PC-3 (cell line): Measurements from ENCODE around the gene SLC25A48. TPM values are rescaled to one million over a fixed set of nuclear protein-coding genes. Genes with fewer than 3 reads are reported as not detected.

Experiments used
- ATAC-seq: fragments of 200-7000 bp; cut with Tn5 transposase; 2 replicates; pipeline ENCODE4 v1.9.1; 2020; ENCODE audit warnings: mild to moderate bottlenecking, moderate library complexity
- BruUV-seq: library from RNA; stranded (reverse); fragments of 400-500 nt; replicated peaks from 2 replicates; lab custom pipeline; 2021; lab: Mats Ljungman, UMichigan
- CTCF ChIA-PET: fragments of 300-600 bp; sonication (Branson Sonifier 250); formaldehyde crosslinking; loops from one replicate; lab custom pipeline; 2022; ENCODE audit warnings: antibody characterized with exemption; lab: Charles Lee
- POLR2A ChIA-PET: fragments of 300-600 bp; sonication (Branson Sonifier 250); formaldehyde crosslinking; loops from one replicate; lab custom pipeline; 2022; ENCODE audit warnings: antibody characterized with exemption; ENCODE audit not compliant: unreplicated experiment; lab: Charles Lee
- DNase-seq: peaks from one replicate; pipeline ENCODE4 v3.0.0-alpha.2; 2015
- H2AFZ ChIP-seq: fragments of 300-600 bp; sonication (generic); 2 replicates; pipeline ENCODE4 v1.6.0; 2016; ENCODE audit warnings: antibody characterized with exemption, low read length
- H3F3A ChIP-seq: fragments of 300-600 bp; sonication (generic); one replicate; pipeline ENCODE4 v1.6.0; 2017; ENCODE audit warnings: antibody characterized with exemption, low read length, control low read depth, mild to moderate bottlenecking; ENCODE audit not compliant: unreplicated experiment
- H3K27ac ChIP-seq: fragments of 300-600 bp; sonication (generic); 2 replicates; pipeline ENCODE4 v1.5.1; 2016; ENCODE audit warnings: mild to moderate bottlenecking, low read length
- H3K27me3 ChIP-seq: fragments of 300-600 bp; sonication (generic); 2 replicates; pipeline ENCODE4 v1.6.1; 2016; ENCODE audit warnings: low read length, mixed read lengths
- H3K36me3 ChIP-seq: fragments of 300-600 bp; sonication (generic); 2 replicates; pipeline ENCODE4 v1.6.1; 2016; ENCODE audit warnings: low read depth, mixed run types, low read length, mixed read lengths
- H3K4me1 ChIP-seq: fragments of 300-600 bp; sonication (generic); 2 replicates; pipeline ENCODE4 v1.5.1; 2016; ENCODE audit warnings: low read length; ENCODE audit not compliant: insufficient read depth
- H3K4me2 ChIP-seq: fragments of 300-600 bp; sonication (generic); 2 replicates; pipeline ENCODE4 v1.6.0; 2016; ENCODE audit warnings: low read length
- H3K4me3 ChIP-seq: fragments of 300-600 bp; sonication (generic); 2 replicates; pipeline ENCODE4 v1.5.1; 2016; ENCODE audit warnings: mild to moderate bottlenecking, low read length, mixed read lengths
- H3K79me2 ChIP-seq: fragments of 300-600 bp; sonication (generic); 2 replicates; pipeline ENCODE4 v1.6.1; 2017; ENCODE audit warnings: low read length, mixed read lengths
- H3K9ac ChIP-seq: fragments of 300-600 bp; sonication (generic); 2 replicates; pipeline ENCODE4 v1.6.0; 2016; ENCODE audit warnings: mild to moderate bottlenecking, low read length
- H3K9me2 ChIP-seq: fragments of 300-600 bp; sonication (generic); replicated peaks from 2 replicates; pipeline ENCODE4 v1.6.1; 2016; ENCODE audit warnings: mixed run types, low read length, mixed read lengths
- H3K9me3 ChIP-seq: fragments of 300-600 bp; sonication (generic); 2 replicates; pipeline ENCODE4 v1.6.1; 2016; ENCODE audit warnings: low read length, mixed read lengths
- H4K20me1 ChIP-seq: fragments of 300-600 bp; sonication (generic); 2 replicates; pipeline ENCODE4 v1.6.1; 2016; ENCODE audit warnings: low read length, mixed read lengths
- EZH2 ChIP-seq: fragments of 300-600 bp; sonication (generic); IDR thresholded peaks from one replicate; pipeline ENCODE4 v1.6.1; 2017; ENCODE audit warnings: antibody characterized with exemption, mild to moderate bottlenecking, low read length; ENCODE audit not compliant: unreplicated experiment
- EZH2phosphoT487 ChIP-seq: fragments of 300-600 bp; sonication (generic); IDR thresholded peaks from 2 replicates; pipeline ENCODE4 v1.6.1; 2018; ENCODE audit warnings: mild to moderate bottlenecking, antibody characterized with exemption, low read length, borderline replicate concordance
- intact Hi-C: fragments of 100-400 bp; cut with micrococcal nuclease; formaldehyde crosslinking; loops from 2 replicates; pipeline ENCODE4 v1.9.0; 2023
- total RNA-seq: library from RNA; depleted of rRNA; stranded (reverse); fragments of >200 nt; gene quantifications from 2 replicates; pipeline ENCODE4 v1.2.3, GENCODE V29; 2014
- TF ChIP-seq, protein P1 (sequence below): fragments of 300-600 bp; sonication (generic); conservative IDR thresholded peaks from 2 replicates; pipeline ENCODE4 v1.5.1; 2017; ENCODE audit warnings: antibody characterized with exemption, low read depth, mild to moderate bottlenecking, low read length

SLC25A48 gene
- total RNA-seq, 1 experiment from 2014 or later, result not detected

GRCh38 chr5:135875567-135875966 is 41.1 kb downstream of the SLC25A48 start:
- H3K4me1 ChIP-seq, result 0 out of 2 replicates have a peak, but pooled peaks cover 1% of the 10 kb centered on the region
- no peaks in the 10 kb centered on the region for H4K20me1 ChIP-seq
- no peak overlapping the region for H3K9ac ChIP-seq
- no peak overlapping the region for H3K4me3 ChIP-seq
- ATAC-seq (no peak), DNase-seq (no peak)
- H3K27ac ChIP-seq, result no peak overlapping the region
- intact Hi-C loops, result no loop called here
- no TSS peak for BruUV-seq
- POLR2A ChIA-PET, result no interaction called here
- TF ChIP-seq EZH2 (no peak), EZH2phosphoT487 (no peak)
- TF ChIP-seq, protein P1, sequence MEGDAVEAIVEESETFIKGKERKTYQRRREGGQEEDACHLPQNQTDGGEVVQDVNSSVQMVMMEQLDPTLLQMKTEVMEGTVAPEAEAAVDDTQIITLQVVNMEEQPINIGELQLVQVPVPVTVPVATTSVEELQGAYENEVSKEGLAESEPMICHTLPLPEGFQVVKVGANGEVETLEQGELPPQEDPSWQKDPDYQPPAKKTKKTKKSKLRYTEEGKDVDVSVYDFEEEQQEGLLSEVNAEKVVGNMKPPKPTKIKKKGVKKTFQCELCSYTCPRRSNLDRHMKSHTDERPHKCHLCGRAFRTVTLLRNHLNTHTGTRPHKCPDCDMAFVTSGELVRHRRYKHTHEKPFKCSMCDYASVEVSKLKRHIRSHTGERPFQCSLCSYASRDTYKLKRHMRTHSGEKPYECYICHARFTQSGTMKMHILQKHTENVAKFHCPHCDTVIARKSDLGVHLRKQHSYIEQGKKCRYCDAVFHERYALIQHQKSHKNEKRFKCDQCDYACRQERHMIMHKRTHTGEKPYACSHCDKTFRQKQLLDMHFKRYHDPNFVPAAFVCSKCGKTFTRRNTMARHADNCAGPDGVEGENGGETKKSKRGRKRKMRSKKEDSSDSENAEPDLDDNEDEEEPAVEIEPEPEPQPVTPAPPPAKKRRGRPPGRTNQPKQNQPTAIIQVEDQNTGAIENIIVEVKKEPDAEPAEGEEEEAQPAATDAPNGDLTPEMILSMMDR, result no peak
- H3K36me3 ChIP-seq, result no peaks in the 10 kb centered on the region
- H3K4me2 ChIP-seq, result no peak overlapping the region
- H3K27me3 ChIP-seq, result no peaks in the 10 kb centered on the region
- no peaks in the 10 kb centered on the region for H3K79me2 ChIP-seq
- no peaks in the 10 kb centered on the region for H3K9me2 ChIP-seq
- no peaks in the 10 kb centered on the region for H3K9me3 ChIP-seq
- H3F3A ChIP-seq, result no peaks in the 10 kb centered on the region
- CTCF ChIA-PET, result no interaction called here
- no peak overlapping the region for H2AFZ ChIP-seq

GRCh38 chr5:135876146-135876545 is 41.7 kb downstream of the SLC25A48 start:
- H3K9me3 ChIP-seq, result no peaks in the 10 kb centered on the region
- H3K4me1 ChIP-seq, result peaks cover 6% of the 10 kb centered on the region
- H4K20me1 ChIP-seq, result no peaks in the 10 kb centered on the region
- H3K4me2 ChIP-seq, result no peak overlapping the region
- no peak overlapping the region for H3K9ac ChIP-seq
- ChIA-PET POLR2A (no interaction called here), CTCF (no interaction called here)
- ATAC-seq (no peak), DNase-seq (no peak)
- no peak overlapping the region for H2AFZ ChIP-seq
- H3K4me3 ChIP-seq, result no peak overlapping the region
- intact Hi-C loops, result no loop called here
- no peaks in the 10 kb centered on the region for H3K9me2 ChIP-seq
- BruUV-seq, result no TSS peak
- H3K27ac ChIP-seq, result no peak overlapping the region
- no peaks in the 10 kb centered on the region for H3K79me2 ChIP-seq
- H3K36me3 ChIP-seq, result no peaks in the 10 kb centered on the region
- H3K27me3 ChIP-seq, result no peaks in the 10 kb centered on the region
- H3F3A ChIP-seq, result no peaks in the 10 kb centered on the region
- TF ChIP-seq EZH2 (no peak), EZH2phosphoT487 (no peak)
- TF ChIP-seq, protein P1, result no peak

DNA sequence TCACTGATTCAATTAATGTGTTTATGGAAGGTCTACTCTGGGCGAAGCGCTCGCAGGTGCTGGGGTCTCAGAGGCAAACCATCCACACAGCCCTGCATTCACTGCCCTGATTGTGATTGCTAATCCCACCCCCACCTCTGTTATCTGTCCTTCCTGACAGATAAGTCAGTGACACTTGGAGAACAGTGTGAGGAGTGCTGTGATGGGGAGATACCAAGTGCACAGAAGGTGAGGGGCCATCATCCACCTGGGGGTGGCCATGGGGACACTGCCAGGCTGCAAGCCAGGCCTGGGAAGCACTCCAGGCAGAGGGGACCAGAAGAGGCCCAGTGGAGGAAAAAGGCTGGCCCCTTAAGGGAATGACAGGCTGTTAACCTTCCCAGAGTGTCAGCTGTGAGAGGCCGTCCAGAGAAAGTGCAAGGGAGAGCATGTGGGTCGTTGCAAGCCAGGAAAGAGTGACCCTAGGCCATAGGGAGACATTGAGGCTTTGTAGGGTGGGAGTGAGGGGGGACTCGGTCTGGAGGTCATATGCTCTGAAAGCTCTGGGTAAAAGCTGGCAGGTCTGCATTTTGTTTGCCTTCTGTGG is 43.2 kb downstream of the SLC25A48 start:
- ChIA-PET CTCF (no interaction called here), POLR2A (no interaction called here)
- H3K4me3 ChIP-seq, result no peak overlapping the region
- intact Hi-C loops, result no loop called here
- H3K9me2 ChIP-seq, result no peaks in the 10 kb centered on the region
- no peak overlapping the region for H3K27ac ChIP-seq
- H3F3A ChIP-seq, result no peaks in the 10 kb centered on the region
- H2AFZ ChIP-seq, result no peak overlapping the region
- H3K36me3 ChIP-seq, result no peaks in the 10 kb centered on the region
- H3K9ac ChIP-seq, result no peak overlapping the region
- no peaks in the 10 kb centered on the region for H3K27me3 ChIP-seq
- peaks cover 10% of the 10 kb centered on the region for H3K4me1 ChIP-seq
- H3K79me2 ChIP-seq, result no peaks in the 10 kb centered on the region
- H4K20me1 ChIP-seq, result no peaks in the 10 kb centered on the region
- H3K9me3 ChIP-seq, result no peaks in the 10 kb centered on the region
- no TSS peak for BruUV-seq
- no peak overlapping the region for H3K4me2 ChIP-seq
- DNase-seq, result no peak
- ATAC-seq, result no peak
- TF ChIP-seq EZH2, result no peak
